ENCODE data around the gene FXR2. TPM values are rescaled to one million over a fixed set of nuclear protein-coding genes. Genes with fewer than 3 reads are reported as not detected.

The FXR2 gene
- total and polyA plus RNA-seq, 9 of the 15 experiments (the other 6 are each of a cell fraction or from before 2014, with no cell fraction given) = 2.0 to 49.3 (median 24.5) TPM

GRCh38 chr17:7632492-7632894 is 17.8 kb upstream of the FXR2 start:
- POLR2A ChIA-PET = interaction anchor here (0.6 to 1.0 kb wide), 2 partner anchors 9 to 55 kb away, joined by 4 to 7 read pairs; partner anchors contain the start of gene TP53
- H3K4me1 ChIP-seq (replicated peaks in 1 of 2; ENCODE audit: control insufficient read depth in 2 of 2, insufficient read depth in 2 of 2, low read length in 2 of 2) = peaks cover 0 to 13% of the 10 kb centered on the region in 2 experiments; a peak in 3 of 5 replicates
- BruUV-seq (replicated peaks) = no TSS peak
- FAIRE-seq (peak; percentile 73), ATAC-seq (peak; percentile 84), DNase-seq (ENCODE audit: extremely low read depth in 1 of 4, low spot score in 3 of 4) (peak; percentile 48 to 68 (median 55))
- H3K4me2 ChIP-seq (ENCODE audit: insufficient read depth, low read length) = no peak overlapping the region
- H2AFZ ChIP-seq (ENCODE audit: low read depth, low read length) = peak overlapping the region; percentile 51
- H3K79me2 ChIP-seq (ENCODE audit: control insufficient read depth, insufficient read depth, low read length) = no peaks in the 10 kb centered on the region
- 21% methylated on average over 5 of the region's 6 CpGs for WGBS (ENCODE audit: insufficient coverage, low coverage, missing lambda C conversion rate)
- H3K9me3 ChIP-seq (replicated peaks; ENCODE audit: control insufficient read depth, insufficient read depth, low read depth, low read length) = no peaks in the 10 kb centered on the region
- no peak overlapping the region for H3K4me3 ChIP-seq
- H3K36me3 ChIP-seq (ENCODE audit: control insufficient read depth, insufficient read depth, low read length) = no peaks in the 10 kb centered on the region
- no peak overlapping the region for H3K27ac ChIP-seq (ENCODE audit: extremely low read depth, low read depth, low read length)
- in situ Hi-C loops (cut with MboI) (loop anchor here (5.0 kb wide), 1 partner anchor 55 kb away; the partner anchor contains the start of genes TP53 and WRAP53), intact Hi-C loops (cut with micrococcal nuclease) (no loop called here)
- H3K27me3 ChIP-seq (ENCODE audit: control insufficient read depth in 2 of 2, insufficient read depth in 2 of 2, low read length in 2 of 2) = no peaks in the 10 kb centered on the region
- H3K9me1 ChIP-seq (ENCODE audit: control insufficient read depth, insufficient read depth, low read length) = no peaks in the 10 kb centered on the region
- H3K9ac ChIP-seq (ENCODE audit: insufficient read depth in 1 of 2, low read depth in 2 of 2, low read length in 2 of 2) = peak overlapping the region in 1 of 2 experiments; percentile 8; a peak in 1 of 4 replicates
- CTCF ChIA-PET (ENCODE audit: low intra/inter-chr PET ratio) = interaction anchor here (0.8 to 1.3 kb wide), 4 partner anchors 18 to 85 kb away, joined by 3 to 5 read pairs (median 4); partner anchors contain the start of genes DNAH2, FXR2 and TP53
- no peaks in the 10 kb centered on the region for H4K20me1 ChIP-seq (replicated peaks; ENCODE audit: control insufficient read depth, insufficient read depth, low read length)
- no peak for TF ChIP-seq SP1 (CRISPR knock-in tag; IDR thresholded peaks at IDR 0.05)
- TF ChIP-seq CBX3 (IDR thresholded peaks at IDR 0.05; ENCODE audit: borderline replicate concordance in 1 of 2, low read length in 2 of 2) = no peak
- no peak for TF ChIP-seq PHB2 (IDR thresholded peaks at IDR 0.05; ENCODE audit: low read depth)
- no peak for TF ChIP-seq FOSL1 (tag; conservative IDR thresholded peaks at IDR 0.05)
- TF ChIP-seq AFF1 (IDR thresholded peaks at IDR 0.05; ENCODE audit: low read depth in 1 of 2, partially characterized antibody in 2 of 2) = no peak
- TF ChIP-seq TAF9B (IDR thresholded peaks at IDR 0.05; ENCODE audit: partially characterized antibody) = no peak
- no peak for TF ChIP-seq SUPT5H (IDR thresholded peaks at IDR 0.05)
- no peak for TF ChIP-seq XRCC5 (IDR thresholded peaks at IDR 0.05; ENCODE audit: low read depth, low read length)
- peak; percentile 35 to 62; a peak in 3 of 4 replicates for TF ChIP-seq RAD21 (CRISPR knock-in tag; conservative IDR thresholded peaks at IDR 0.05 in 1 of 2, IDR thresholded peaks at IDR 0.05 in 1 of 2)
- 0 out of 2 replicates have a peak, but pooled peaks have one; percentile 15 for TF ChIP-seq ZEB2 (IDR thresholded peaks at IDR 0.05)
- TF ChIP-seq HDAC6 (IDR thresholded peaks at IDR 0.05; ENCODE audit: low read depth, low read length) = no peak
- TF ChIP-seq CC2D1A (IDR thresholded peaks at IDR 0.05) = 0 out of 2 replicates have a peak, but pooled peaks have one; percentile 20
- TF ChIP-seq SMARCE1 (IDR thresholded peaks at IDR 0.05) = no peak
- no peak for TF ChIP-seq JUNB (CRISPR knock-in tag; conservative IDR thresholded peaks at IDR 0.05)
- TF ChIP-seq SNRNP70 (optimal IDR thresholded peaks at IDR 0.05; ENCODE audit: low read depth, low read length) = no peak
- 0 out of 4 replicates have a peak, but pooled peaks of 1 of the 2 experiments have one; percentile 21 for TF ChIP-seq FOXK2 (conservative IDR thresholded peaks at IDR 0.05 in 1 of 2, IDR thresholded peaks at IDR 0.05 in 1 of 2; ENCODE audit: low read depth in 2 of 2)
- TF ChIP-seq KAT7 (CRISPR knock-in tag; IDR thresholded peaks at IDR 0.05; ENCODE audit: borderline replicate concordance) = no peak
- no peak for TF ChIP-seq ESRRA (IDR thresholded peaks at IDR 0.05; ENCODE audit: borderline replicate concordance, low read depth)
- no peak for TF ChIP-seq STAT5B (CRISPR knock-in tag; IDR thresholded peaks at IDR 0.05)
- no peak for TF ChIP-seq ARHGAP35 (IDR thresholded peaks at IDR 0.05; ENCODE audit: partially characterized antibody)
- TF ChIP-seq ZNF384 (IDR thresholded peaks at IDR 0.05; ENCODE audit: low read depth, low read length) = 0 out of 2 replicates have a peak, but pooled peaks have one; percentile 49
- TF ChIP-seq GTF2A2 (tag; IDR thresholded peaks at IDR 0.05) = no peak

All from K562 (cell line).